Activated T-cell treated with anti-CD3 and anti-CD28 coated beads, Interleukin-2, amount 50 U/mL, for 1 hour (primary cell): ENCODE data around the gene EXO1.

Source experiments
- DNase-seq: peaks from one replicate; pipeline ENCODE4 v3.0.0-alpha.2; 2020

Gene EXO1

GRCh38 chr1:241896670-241896962, 48.6 kb downstream of the EXO1 start:
- DNase-seq, result no peak

- DNase-seq, result no peak
These were observed 51.2 kb downstream of the EXO1 start for GRCh38 chr1:241899210-241899609.

GRCh38 chr1:241900381-241900780, 52.4 kb downstream of the EXO1 start:
- no peak for DNase-seq

- DNase-seq, result no peak
These were observed 54.5 kb downstream of the EXO1 start for GRCh38 chr1:241902391-241903065.

- no peak for DNase-seq
These were observed 68.2 kb downstream of the EXO1 start for GRCh38 chr1:241916196-241916595.

DNA sequence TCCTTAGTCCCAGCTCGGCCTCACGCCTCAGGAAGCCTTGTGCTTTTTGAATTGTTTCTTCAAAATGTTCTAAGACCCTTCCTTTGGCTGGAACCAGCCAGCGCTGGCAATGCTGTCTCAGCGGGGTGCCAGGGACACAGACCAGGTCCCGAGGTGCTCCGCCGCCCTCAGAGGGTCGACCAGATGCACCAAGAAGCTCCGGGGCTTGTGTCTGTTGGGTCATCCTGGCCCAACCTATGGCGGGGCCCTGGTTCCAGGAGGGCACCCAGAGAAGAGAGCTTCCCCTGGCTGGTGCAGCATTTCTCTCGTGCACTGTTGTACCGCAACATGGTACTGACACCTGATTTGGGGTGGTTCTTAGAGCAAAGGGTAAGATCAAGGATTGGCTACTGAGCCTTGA, 69.5 kb downstream of the EXO1 start:
- no peak for DNase-seq

GRCh38 chr1:241918879-241919278, 70.9 kb downstream of the EXO1 start:
- no peak for DNase-seq

GRCh38 chr1:241924080-241924808, 76.2 kb downstream of the EXO1 start:
- DNase-seq, result no peak

DNA sequence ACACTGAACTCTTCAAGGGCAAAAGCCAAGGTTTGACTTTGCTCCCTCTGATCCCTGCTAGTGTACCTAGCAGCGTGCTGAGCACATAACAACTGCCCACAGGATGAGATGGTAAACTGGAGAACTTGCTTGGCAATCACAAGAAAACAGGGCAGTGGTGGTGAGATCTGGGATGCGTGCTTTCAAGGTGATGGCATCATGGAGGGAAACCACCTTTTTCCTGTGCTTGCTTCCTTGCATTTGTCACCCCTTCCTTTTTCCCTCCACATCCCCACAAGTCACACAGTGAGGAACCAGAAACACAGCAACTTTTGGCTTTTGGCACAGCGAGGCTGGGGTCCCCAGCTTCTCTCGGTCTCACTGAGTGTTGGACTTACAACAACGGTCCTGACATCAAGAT, 78.1 kb downstream of the EXO1 start:
- no peak for DNase-seq

DNA sequence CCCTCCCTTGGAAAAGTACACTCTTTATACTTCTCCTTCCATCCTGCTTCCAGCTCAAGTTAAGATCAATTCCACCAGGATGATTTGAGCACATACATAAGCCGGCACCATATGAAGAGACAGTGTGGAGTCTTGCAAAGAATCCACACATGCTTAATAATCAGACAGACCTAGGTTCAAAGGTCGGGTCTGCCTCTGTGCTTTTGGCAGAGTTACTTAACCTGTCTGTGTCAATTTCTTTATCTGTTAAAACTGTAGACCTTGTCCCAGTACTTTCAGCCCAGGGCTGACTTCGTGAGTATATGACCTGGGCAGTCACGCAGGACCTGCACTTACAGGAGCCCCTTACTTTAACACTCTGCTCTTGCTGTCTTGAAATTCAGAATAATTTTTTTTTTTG, 79.3 kb downstream of the EXO1 start:
- no peak for DNase-seq

DNA sequence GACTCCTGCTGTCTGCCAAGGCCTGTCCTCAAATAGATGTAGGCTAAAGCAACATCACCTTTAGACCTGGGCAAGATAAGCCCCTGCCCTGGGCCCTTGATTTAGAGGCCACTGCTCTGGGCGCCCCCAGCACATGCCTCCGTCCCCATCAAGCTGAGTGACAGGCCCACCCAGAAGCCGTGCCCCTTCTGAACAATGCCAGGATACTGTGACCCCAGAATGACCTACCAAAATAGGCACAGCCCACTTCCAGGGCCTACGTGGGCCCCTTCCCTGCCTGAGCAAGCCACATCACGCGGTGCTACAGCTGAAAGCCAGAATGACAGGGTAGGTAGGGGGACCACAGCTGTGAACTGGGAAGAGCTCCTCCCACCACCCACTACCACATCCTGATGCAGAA, 84.8 kb downstream of the EXO1 start:
- no peak for DNase-seq

DNA sequence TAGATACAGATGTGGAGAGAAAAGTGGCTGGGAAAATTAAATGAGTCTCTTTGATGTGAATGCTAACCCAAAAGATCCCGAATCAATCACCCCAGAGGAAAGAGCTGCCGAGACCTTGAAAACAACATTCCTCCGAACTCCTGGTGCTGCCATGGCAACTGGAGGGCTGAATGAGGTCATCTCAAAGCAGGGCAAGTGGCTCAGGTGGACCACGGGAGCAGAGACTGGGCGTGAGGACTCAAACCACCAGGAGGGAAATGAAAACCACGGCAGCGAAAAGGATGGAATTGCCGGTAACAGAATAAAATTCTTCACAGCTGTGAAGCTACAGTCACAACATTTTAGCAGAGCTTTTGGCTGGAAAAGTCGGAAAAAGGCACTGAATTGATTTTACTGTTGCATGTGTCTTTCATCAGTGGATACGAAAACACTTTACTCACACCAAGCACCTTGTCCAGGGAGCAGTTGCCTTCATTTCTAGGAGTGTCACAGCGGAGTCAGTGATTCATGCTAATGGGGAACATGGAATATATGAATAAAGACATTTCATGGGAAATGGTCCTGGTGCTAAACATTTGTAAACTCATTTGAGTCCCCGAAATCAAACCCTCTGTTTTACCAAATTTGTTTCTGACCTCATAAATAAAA, 86.3 kb downstream of the EXO1 start:
- no peak for DNase-seq

DNA sequence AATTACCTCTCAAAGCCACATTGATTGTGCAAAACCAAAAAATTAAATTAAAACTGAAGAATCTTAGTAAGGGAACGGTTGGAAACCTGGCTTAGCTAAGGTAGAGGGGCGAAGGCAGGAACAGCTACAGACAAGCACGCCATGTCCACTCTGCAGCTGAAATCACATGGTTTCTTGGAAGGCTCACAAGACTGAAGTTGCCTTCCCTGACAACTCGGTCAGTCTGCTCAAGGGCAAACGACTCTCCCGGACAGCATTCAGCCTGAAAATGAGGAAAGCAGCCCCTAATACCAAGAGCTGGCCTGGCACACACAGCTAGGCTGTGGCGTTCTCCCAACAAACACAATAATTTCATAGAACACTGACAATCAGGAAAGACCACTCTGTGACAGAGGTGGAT, 86.9 kb downstream of the EXO1 start:
- DNase-seq, result no peak
